Measurements from ENCODE around the gene GMDS.

Gene GMDS

GRCh38 chr6:1739220-1739619 lies 506.2 kb downstream of the GMDS start:
- no peak for DNase-seq (ENCODE audit: low read depth in 2 of 2)

- no peak for DNase-seq (ENCODE audit: low read depth in 2 of 2)
Measured at GRCh38 chr6:1738558-1739081, 506.8 kb downstream of the GMDS start.

- no peak for DNase-seq (ENCODE audit: low read depth in 2 of 2)
Measured at GRCh38 chr6:1737463-1738311, 507.7 kb downstream of the GMDS start.

GRCh38 chr6:1736346-1737105 lies 508.9 kb downstream of the GMDS start:
- no peak for DNase-seq (ENCODE audit: low read depth in 2 of 2)

- no peak for DNase-seq (ENCODE audit: low read depth in 2 of 2)
Measured at GRCh38 chr6:1735239-1735803, 510.1 kb downstream of the GMDS start.

GRCh38 chr6:1730882-1731281 lies 514.5 kb downstream of the GMDS start:
- no peak for DNase-seq (ENCODE audit: low read depth in 2 of 2)

- no peak for DNase-seq (ENCODE audit: low read depth in 2 of 2)
Measured at GRCh38 chr6:1729750-1730140, 515.7 kb downstream of the GMDS start.

GRCh38 chr6:1729133-1729749 lies 516.2 kb downstream of the GMDS start:
- DNase-seq (ENCODE audit: low read depth in 2 of 2): no peak

- no peak for DNase-seq (ENCODE audit: low read depth in 2 of 2)
Measured at GRCh38 chr6:1726341-1726768, 519.0 kb downstream of the GMDS start.

GRCh38 chr6:1724616-1725015 lies 520.8 kb downstream of the GMDS start:
- no peak for DNase-seq (ENCODE audit: low read depth in 2 of 2)

GRCh38 chr6:1724124-1724523 lies 521.3 kb downstream of the GMDS start:
- DNase-seq (ENCODE audit: low read depth in 2 of 2): no peak

- no peak for DNase-seq (ENCODE audit: low read depth in 2 of 2)
Measured at GRCh38 chr6:1722801-1723200, 522.6 kb downstream of the GMDS start.

- no peak for DNase-seq (ENCODE audit: low read depth in 2 of 2)
Measured at GRCh38 chr6:1720620-1721322, 524.6 kb downstream of the GMDS start.

GRCh38 chr6:1719922-1720321 lies 525.5 kb downstream of the GMDS start:
- DNase-seq (ENCODE audit: low read depth in 2 of 2): no peak

- no peak for DNase-seq (ENCODE audit: low read depth in 2 of 2)
Measured at GRCh38 chr6:1716868-1717267, 528.5 kb downstream of the GMDS start.

- no peak for DNase-seq (ENCODE audit: low read depth in 2 of 2)
Measured at GRCh38 chr6:1716396-1716795, 529.0 kb downstream of the GMDS start.

- DNase-seq (ENCODE audit: low read depth in 2 of 2): no peak
Measured at GRCh38 chr6:1715336-1715735, 530.1 kb downstream of the GMDS start.

GRCh38 chr6:1714654-1715053 lies 530.8 kb downstream of the GMDS start:
- no peak for DNase-seq (ENCODE audit: low read depth in 2 of 2)

- no peak for DNase-seq (ENCODE audit: low read depth in 2 of 2)
Measured at GRCh38 chr6:1713016-1713600, 532.3 kb downstream of the GMDS start.

GRCh38 chr6:1712451-1712850 lies 533.0 kb downstream of the GMDS start:
- no peak for DNase-seq (ENCODE audit: low read depth in 2 of 2)

- no peak for DNase-seq (ENCODE audit: low read depth in 2 of 2)
Measured at GRCh38 chr6:1711136-1711535, 534.3 kb downstream of the GMDS start.

Data from stimulated activated CD8-positive, alpha-beta memory T cell treated with anti-CD3 and anti-CD28 coated beads, Interleukin-15, amount 100 ng/mL, for 48 hours (primary cell).